ENCODE measurements around the gene ZC3HAV1.

Gene ZC3HAV1

GRCh38 chr7:139041378-139042085 lies 68.0 kb downstream of the ZC3HAV1 start:
- no peak for TF ChIP-seq FOXP2 (optimal IDR thresholded peaks at IDR 0.05; ENCODE audit: borderline replicate concordance, extremely low read depth, extremely low read length, insufficient read depth)
- TF ChIP-seq TAF1 (IDR thresholded peaks at IDR 0.05; ENCODE audit: borderline replicate concordance, insufficient read depth, low read length): no peak
- TF ChIP-seq REST (IDR thresholded peaks at IDR 0.05; ENCODE audit: insufficient read depth in 1 of 2, low read depth in 2 of 2, low read length in 2 of 2): no peak
- no peak for TF ChIP-seq SIN3A (IDR thresholded peaks at IDR 0.05; ENCODE audit: borderline replicate concordance, insufficient read depth, low read length)
- no peak; the same call in 1 of the 2 replicates for TF ChIP-seq POLR2AphosphoS5 (IDR thresholded peaks at IDR 0.05; ENCODE audit: low read depth, low read length)

- TF ChIP-seq POLR2AphosphoS5 (IDR thresholded peaks at IDR 0.05; ENCODE audit: low read depth, low read length) (no peak), SIN3A (IDR thresholded peaks at IDR 0.05; ENCODE audit: borderline replicate concordance, insufficient read depth, low read length) (no peak), TAF1 (IDR thresholded peaks at IDR 0.05; ENCODE audit: borderline replicate concordance, insufficient read depth, low read length) (no peak), FOXP2 (optimal IDR thresholded peaks at IDR 0.05; ENCODE audit: borderline replicate concordance, extremely low read depth, extremely low read length, insufficient read depth) (no peak), REST (IDR thresholded peaks at IDR 0.05; ENCODE audit: insufficient read depth in 1 of 2, low read depth in 2 of 2, low read length in 2 of 2) (no peak)
Measured at GRCh38 chr7:139038691-139039090, 70.8 kb downstream of the ZC3HAV1 start.

- TF ChIP-seq REST (IDR thresholded peaks at IDR 0.05; ENCODE audit: insufficient read depth in 1 of 2, low read depth in 2 of 2, low read length in 2 of 2) (no peak), SIN3A (IDR thresholded peaks at IDR 0.05; ENCODE audit: borderline replicate concordance, insufficient read depth, low read length) (no peak), TAF1 (IDR thresholded peaks at IDR 0.05; ENCODE audit: borderline replicate concordance, insufficient read depth, low read length) (no peak), FOXP2 (optimal IDR thresholded peaks at IDR 0.05; ENCODE audit: borderline replicate concordance, extremely low read depth, extremely low read length, insufficient read depth) (no peak), POLR2AphosphoS5 (IDR thresholded peaks at IDR 0.05; ENCODE audit: low read depth, low read length) (no peak)
Measured at GRCh38 chr7:139036901-139037300, 72.6 kb downstream of the ZC3HAV1 start.

- TF ChIP-seq FOXP2 (optimal IDR thresholded peaks at IDR 0.05; ENCODE audit: borderline replicate concordance, extremely low read depth, extremely low read length, insufficient read depth) (no peak), SIN3A (IDR thresholded peaks at IDR 0.05; ENCODE audit: borderline replicate concordance, insufficient read depth, low read length) (no peak), REST (IDR thresholded peaks at IDR 0.05; ENCODE audit: insufficient read depth in 1 of 2, low read depth in 2 of 2, low read length in 2 of 2) (no peak), TAF1 (IDR thresholded peaks at IDR 0.05; ENCODE audit: borderline replicate concordance, insufficient read depth, low read length) (no peak), POLR2AphosphoS5 (IDR thresholded peaks at IDR 0.05; ENCODE audit: low read depth, low read length) (no peak)
Measured at GRCh38 chr7:139035586-139036353, 73.8 kb downstream of the ZC3HAV1 start, which contains the start of gene ZC3HAV1L. Gene ZC3HAV1L (minus strand): TSS chr7:139036042. CDS start chr7:139036017, 25 bp downstream.
